Stomach (tissue), 4 donors: Measurements from ENCODE around the gene MS4A15.
"Not testable (repeated sequence)": the region's sequence is repeated elsewhere in the genome, so short reads cannot be mapped to it uniquely, and the experiment has no call there.

Source experiments
- EP300 ChIP-seq: sonication (generic); formaldehyde crosslinking; IDR thresholded peaks from one replicate; pipeline ENCODE4 v1.6.1; 2017; ENCODE audit warnings: antibody characterized with exemption
- POLR2A ChIP-seq, 4 donors: fragments of 450-650 bp; IDR thresholded peaks; one replicate each; pipeline ENCODE4 v1.6.1; 2016; ENCODE audit warnings: antibody characterized with exemption in 4 of 4, control low read depth in 2 of 4, mild to moderate bottlenecking in 1 of 4, moderate library complexity in 1 of 4
- POLR2AphosphoS5 ChIP-seq, 3 donors: sonication (generic); formaldehyde crosslinking; IDR thresholded peaks; one replicate each; pipeline ENCODE4 v1.6.1; 2016; ENCODE audit warnings: antibody characterized with exemption in 3 of 3
- TF ChIP-seq, protein P1 (sequence below), 7 experiments: fragments of 450-650 bp in 4 of 7; fragments of 200-600 bp in 3 of 7; sonication (generic) in 3 of 7; IDR thresholded peaks; one replicate each; pipeline ENCODE4 v1.5.1; 2016 to 2019; ENCODE audit warnings: antibody characterized with exemption in 7 of 7, control low read depth in 2 of 7, mild to moderate bottlenecking in 1 of 7

GRCh38 chr11:60713423-60713822 lies 43.2 kb upstream of the MS4A15 start:
- not testable (repeated sequence) for TF ChIP-seq POLR2A (IDR thresholded peaks at IDR 0.05); POLR2AphosphoS5 (IDR thresholded peaks at IDR 0.05); EP300
- TF ChIP-seq, protein P1, sequence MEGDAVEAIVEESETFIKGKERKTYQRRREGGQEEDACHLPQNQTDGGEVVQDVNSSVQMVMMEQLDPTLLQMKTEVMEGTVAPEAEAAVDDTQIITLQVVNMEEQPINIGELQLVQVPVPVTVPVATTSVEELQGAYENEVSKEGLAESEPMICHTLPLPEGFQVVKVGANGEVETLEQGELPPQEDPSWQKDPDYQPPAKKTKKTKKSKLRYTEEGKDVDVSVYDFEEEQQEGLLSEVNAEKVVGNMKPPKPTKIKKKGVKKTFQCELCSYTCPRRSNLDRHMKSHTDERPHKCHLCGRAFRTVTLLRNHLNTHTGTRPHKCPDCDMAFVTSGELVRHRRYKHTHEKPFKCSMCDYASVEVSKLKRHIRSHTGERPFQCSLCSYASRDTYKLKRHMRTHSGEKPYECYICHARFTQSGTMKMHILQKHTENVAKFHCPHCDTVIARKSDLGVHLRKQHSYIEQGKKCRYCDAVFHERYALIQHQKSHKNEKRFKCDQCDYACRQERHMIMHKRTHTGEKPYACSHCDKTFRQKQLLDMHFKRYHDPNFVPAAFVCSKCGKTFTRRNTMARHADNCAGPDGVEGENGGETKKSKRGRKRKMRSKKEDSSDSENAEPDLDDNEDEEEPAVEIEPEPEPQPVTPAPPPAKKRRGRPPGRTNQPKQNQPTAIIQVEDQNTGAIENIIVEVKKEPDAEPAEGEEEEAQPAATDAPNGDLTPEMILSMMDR (IDR thresholded peaks at IDR 0.05): not testable (repeated sequence)
